GM21423 (cell line): ENCODE data around the gene NOP53.
"Not testable (repeated sequence)": the region's sequence is repeated elsewhere in the genome, so short reads cannot be mapped to it uniquely, and the experiment has no call there.

Experiments used
- ATAC-seq: cut with Tn5 transposase; IDR thresholded peaks from one replicate; pipeline ENCODE4 v1.9.1; 2021; ENCODE audit warnings: mild to moderate bottlenecking, moderate library complexity; ENCODE audit not compliant: unreplicated experiment

NOP53 gene

DNA sequence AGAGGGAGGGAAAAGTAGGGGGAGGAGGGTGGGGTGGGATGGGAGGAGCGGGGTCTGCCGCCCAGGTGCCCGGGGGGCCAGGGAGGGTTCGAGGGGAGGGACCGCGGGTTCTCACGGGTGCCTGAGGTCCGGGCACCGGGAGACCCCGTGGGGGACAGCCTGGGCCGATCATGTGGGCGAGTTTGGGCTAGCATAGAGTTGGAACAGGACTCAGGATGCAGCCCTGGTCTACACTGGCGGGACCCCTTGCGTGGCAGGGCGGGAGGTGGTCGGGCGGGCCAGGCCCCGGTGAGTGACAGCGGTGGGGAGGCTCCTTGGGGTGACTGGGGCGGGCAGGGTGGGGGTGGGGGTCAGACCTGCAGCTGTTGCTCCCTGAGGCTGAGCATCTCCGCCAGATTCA lies 57.8 kb downstream of the NOP53 start:
- ATAC-seq, result not testable (repeated sequence)

DNA sequence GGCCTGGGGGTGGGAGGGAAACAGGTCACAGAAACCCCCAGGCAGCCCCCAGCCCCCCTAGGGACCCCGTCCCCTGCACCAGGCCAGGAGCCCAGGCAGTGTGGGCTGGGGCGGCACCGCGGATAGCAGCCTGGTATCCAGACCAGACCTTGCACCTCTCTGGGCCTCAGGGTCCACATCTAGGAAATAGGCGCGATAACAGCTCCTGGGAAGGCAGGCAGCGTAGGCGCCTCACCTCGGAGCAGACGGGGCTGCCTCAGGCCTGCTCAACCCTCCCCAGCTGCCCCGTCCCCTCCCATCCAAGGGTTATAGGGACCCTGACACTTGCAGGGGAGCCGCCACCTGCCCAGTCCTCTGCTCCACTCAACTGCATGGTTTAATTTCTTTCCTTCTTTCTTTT lies 58.3 kb downstream of the NOP53 start:
- not testable (repeated sequence) for ATAC-seq

DNA sequence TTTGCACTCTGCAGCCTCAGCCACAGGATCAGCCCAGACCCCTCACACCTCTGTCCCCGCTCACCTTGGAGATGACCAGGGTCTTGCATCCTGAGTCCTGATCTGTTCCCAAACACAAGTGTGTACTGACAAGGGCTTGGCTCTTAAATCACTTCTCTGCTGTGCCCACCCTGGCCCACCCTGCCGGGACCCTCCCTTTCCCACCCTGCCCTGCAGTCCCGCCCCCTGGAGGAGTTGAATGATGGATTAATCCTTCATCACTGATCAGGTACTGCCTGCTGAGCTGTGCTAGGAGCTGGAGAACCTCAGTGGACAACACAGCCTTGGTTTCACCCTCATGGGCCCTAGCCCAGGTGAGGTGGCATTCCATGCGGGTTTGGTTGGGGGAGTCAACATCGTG lies 59.1 kb downstream of the NOP53 start, which contains the start of gene TPRX1:
Gene TPRX1, minus strand, starts transcription at position 101 of the 400 bp plus-strand sequence. Its CDS starts 12 bp downstream, at position 89.
- not testable (repeated sequence) for ATAC-seq

DNA sequence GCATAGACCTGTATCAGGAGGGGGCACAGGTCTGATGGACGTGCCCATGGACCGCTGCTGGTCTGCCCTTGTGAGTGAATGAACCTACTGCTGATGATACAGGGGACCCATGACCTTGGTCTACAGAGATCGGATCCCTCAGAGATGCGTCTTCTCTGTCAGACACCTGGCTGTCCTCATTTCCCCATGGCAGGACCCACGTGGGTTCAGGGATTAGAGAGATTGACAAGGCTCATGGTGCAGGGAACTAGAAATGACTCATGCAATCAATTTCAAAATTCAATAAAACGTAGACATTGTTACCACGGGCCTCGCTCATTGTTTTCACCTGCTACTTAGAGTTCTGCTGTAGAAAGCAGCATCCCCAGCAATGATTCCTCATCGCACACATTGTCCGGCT lies 60.0 kb downstream of the NOP53 start:
- ATAC-seq, result no peak

DNA sequence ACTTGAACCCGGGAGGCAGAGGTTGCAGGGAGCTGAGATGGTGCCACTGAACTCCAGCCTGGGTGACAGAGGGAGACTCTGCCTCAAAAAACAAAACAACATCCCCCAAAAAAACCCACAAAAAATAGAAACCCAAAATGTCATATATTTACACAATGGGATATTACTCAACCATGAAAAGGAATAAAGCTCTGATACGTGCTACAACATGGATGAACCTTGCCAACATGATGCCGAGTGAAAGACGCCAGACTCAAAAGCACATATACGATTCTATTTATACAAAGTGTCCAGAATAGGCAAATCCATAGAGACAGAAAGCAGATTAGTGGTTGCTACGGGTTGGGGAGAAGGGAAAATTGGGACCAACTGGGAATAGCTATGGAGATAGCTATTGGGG lies 61.1 kb downstream of the NOP53 start:
- ATAC-seq, result no peak
